ENCODE measurements around the gene SIRT5. TPM values are rescaled to one million over a fixed set of nuclear protein-coding genes. Genes with fewer than 3 reads are reported as not detected.

Gene SIRT5
- total and polyA plus RNA-seq, 12 donors: 10.8 to 60.1 (median 46.2) TPM

GRCh38 chr6:13541496-13541895, 32.9 kb upstream of the SIRT5 start:
- H3K36me3 ChIP-seq: no peaks in the 10 kb centered on the region
- H3K9me3 ChIP-seq: no peaks in the 10 kb centered on the region
- H3K4me1 ChIP-seq: peaks cover 0 to 20% (median 8%) of the 10 kb centered on the region in 9 donors
- DNase-seq: no peak
- H3K27ac ChIP-seq: no peak overlapping the region
- intact Hi-C loops (cut with DNase I): no loop called here
- no peak overlapping the region for H3K4me3 ChIP-seq
- no peak for ATAC-seq
- 98 to 99% methylated on average over 28 to 35 of the region's 35 CpGs for WGBS, 2 donors
- TF ChIP-seq CTCF (IDR thresholded peaks at IDR 0.05): no peak
- H3K27me3 ChIP-seq: no peaks in the 10 kb centered on the region

GRCh38 chr6:13544454-13545186, 29.8 kb upstream of the SIRT5 start:
- intact Hi-C loops (cut with DNase I): no loop called here
- Histone ChIP-seq H3K4me3 (no peak overlapping the region), H3K27me3 (no peaks in the 10 kb centered on the region), H3K27ac (no peak overlapping the region), H3K36me3 (no peaks in the 10 kb centered on the region), H3K4me1 (no peaks in the 10 kb centered on the region), H3K9me3 (peaks cover 0 to 3% (median 0%) of the 10 kb centered on the region in 11 donors)
- DNase-seq: no peak
- 84 to 85% methylated on average over 11 of the region's 11 CpGs for WGBS, 2 donors
- no peak for ATAC-seq
- no peak for TF ChIP-seq CTCF (IDR thresholded peaks at IDR 0.05)

- no peaks in the 10 kb centered on the region for H3K36me3 ChIP-seq
- intact Hi-C loops (cut with DNase I): no loop called here
- DNase-seq (no peak), ATAC-seq (no peak)
- no peaks in the 10 kb centered on the region for H3K4me1 ChIP-seq
- no peak for TF ChIP-seq CTCF (IDR thresholded peaks at IDR 0.05)
- no peak overlapping the region for H3K27ac ChIP-seq
- H3K4me3 ChIP-seq: no peak overlapping the region
- peaks cover 0 to 3% (median 0%) of the 10 kb centered on the region in 11 donors for H3K9me3 ChIP-seq
- H3K27me3 ChIP-seq: no peaks in the 10 kb centered on the region
These were observed 28.5 kb upstream of the SIRT5 start for GRCh38 chr6:13545885-13546284.

- Histone ChIP-seq H3K27ac (no peak overlapping the region), H3K4me1 (no peaks in the 10 kb centered on the region), H3K36me3 (no peaks in the 10 kb centered on the region), H3K9me3 (peaks cover 0 to 3% (median 0%) of the 10 kb centered on the region in 11 donors), H3K27me3 (no peaks in the 10 kb centered on the region), H3K4me3 (no peak overlapping the region)
- WGBS, 2 donors: 75 to 80% methylated on average over 4 of the region's 4 CpGs
- no peak for TF ChIP-seq CTCF (IDR thresholded peaks at IDR 0.05)
- DNase-seq (no peak), ATAC-seq (no peak)
- intact Hi-C loops (cut with DNase I): no loop called here
These were observed 25.7 kb upstream of the SIRT5 start for GRCh38 chr6:13548500-13549210.
